Lower leg skin (tissue), 3 donors: ENCODE data around the gene ATP6AP1.

Source experiments
- CTCF ChIP-seq, 3 donors: fragments of 450-650 bp; IDR thresholded peaks; one replicate each; pipeline ENCODE4 v1.5.1; 2016; ENCODE audit warnings: antibody characterized with exemption in 3 of 3, mild to moderate bottlenecking in 3 of 3, moderate library complexity in 2 of 3
- POLR2A ChIP-seq, 2 donors: fragments of 450-650 bp; IDR thresholded peaks; one replicate each; pipeline ENCODE4 v1.6.1; 2016 to 2017; ENCODE audit warnings: antibody characterized with exemption in 2 of 2, mild to moderate bottlenecking in 1 of 2, moderate library complexity in 1 of 2

- TF ChIP-seq CTCF (IDR thresholded peaks at IDR 0.05): no peak
- TF ChIP-seq POLR2A (IDR thresholded peaks at IDR 0.05): no peak
Observed at GRCh38 chrX:154458116-154458953, 29.9 kb downstream of the ATP6AP1 start, which contains the start of gene PLXNA3.
